Neuronal stem cell (in vitro differentiated cells): ENCODE measurements around the gene ANLN.
"Not testable (repeated sequence)": the region's sequence is repeated elsewhere in the genome, so short reads cannot be mapped to it uniquely, and the experiment has no call there.

Source experiments
- DNase-seq: peaks from one replicate; pipeline ENCODE4 v3.0.0-alpha.2; 2013; ENCODE audit warnings: low spot score
- H2AFZ ChIP-seq: one replicate; pipeline ENCODE4 v1.6.1; 2013; ENCODE audit warnings: mild to moderate bottlenecking, low read length, inconsistent platforms
- H2AK5ac ChIP-seq: 2 replicates; pipeline ENCODE4 v1.6.1; 2013; ENCODE audit warnings: low read depth, mild to moderate bottlenecking, inconsistent platforms, low read length, moderate library complexity, mixed read lengths
- H2BK120ac ChIP-seq: 2 replicates; pipeline ENCODE4 v1.6.1; 2013; ENCODE audit warnings: low read depth, mild to moderate bottlenecking, inconsistent platforms, low read length, moderate library complexity, mixed read lengths
- H2BK12ac ChIP-seq: one replicate; pipeline ENCODE4 v1.6.1; 2013; ENCODE audit warnings: low read length, inconsistent platforms
- H2BK15ac ChIP-seq: 2 replicates; pipeline ENCODE4 v1.6.1; 2013; ENCODE audit warnings: mild to moderate bottlenecking, low read length, inconsistent platforms, mixed read lengths
- H2BK5ac ChIP-seq: one replicate; pipeline ENCODE4 v1.6.1; 2013; ENCODE audit warnings: inconsistent platforms, mild to moderate bottlenecking, low read length, moderate library complexity
- H3K14ac ChIP-seq: one replicate; pipeline ENCODE4 v1.6.1; 2013; ENCODE audit warnings: low read length, inconsistent platforms
- H3K18ac ChIP-seq: 2 replicates; pipeline ENCODE4 v1.6.1; 2013; ENCODE audit warnings: low read length, inconsistent platforms
- H3K23ac ChIP-seq: 2 replicates; pipeline ENCODE4 v1.6.1; 2013; ENCODE audit warnings: low read depth, mild to moderate bottlenecking, mixed read lengths, low read length, inconsistent platforms; ENCODE audit not compliant: poor library complexity
- H3K27ac ChIP-seq: replicated peaks from 3 replicates; pipeline ENCODE4 v1.5.1; 2013; ENCODE audit warnings: low read length, inconsistent platforms
- H3K27me3 ChIP-seq, 3 experiments: 2 replicates each; pipeline ENCODE4 v1.6.1; 2013; ENCODE audit warnings: low read length in 3 of 3, mild to moderate bottlenecking in 2 of 3, inconsistent platforms in 1 of 3, low read depth in 1 of 3, mixed read lengths in 1 of 3, moderate library complexity in 1 of 3; ENCODE audit not compliant: control insufficient read depth in 3 of 3, insufficient read depth in 3 of 3
- H3K36me3 ChIP-seq, 2 donors: replicated peaks in 1 of 2; 2 replicates each; pipeline ENCODE4 v1.6.1; 2013; ENCODE audit warnings: low read length in 2 of 2; ENCODE audit not compliant: control insufficient read depth in 2 of 2, insufficient read depth in 2 of 2
- H3K4ac ChIP-seq: 2 replicates; pipeline ENCODE4 v1.6.1; 2013; ENCODE audit warnings: inconsistent platforms, mild to moderate bottlenecking, low read length, moderate library complexity
- H3K4me1 ChIP-seq, 2 donors: 1 replicate in 1 of 2; 2 replicates in 1 of 2; pipeline ENCODE4 v1.6.1; 2013; ENCODE audit warnings: low read length in 2 of 2, low read depth in 1 of 2; ENCODE audit not compliant: control insufficient read depth in 2 of 2, insufficient read depth in 1 of 2
- H3K4me2 ChIP-seq: one replicate; pipeline ENCODE4 v1.6.1; 2013; ENCODE audit warnings: mild to moderate bottlenecking, low read length, inconsistent platforms; ENCODE audit not compliant: insufficient read depth, poor library complexity, severe bottlenecking
- H3K4me3 ChIP-seq, 2 donors: 2 replicates each; pipeline ENCODE4 v1.5.1; 2013; ENCODE audit warnings: low read length in 2 of 2, mild to moderate bottlenecking in 2 of 2, inconsistent platforms in 1 of 2, moderate library complexity in 1 of 2
- H3K79me1 ChIP-seq: one replicate; pipeline ENCODE4 v1.6.1; 2013; ENCODE audit warnings: low read depth, mild to moderate bottlenecking, inconsistent platforms, low read length, moderate library complexity
- H3K9ac ChIP-seq: one replicate; pipeline ENCODE4 v1.6.1; 2013; ENCODE audit warnings: mild to moderate bottlenecking, low read depth, low read length, inconsistent platforms; ENCODE audit not compliant: poor library complexity
- H3K9me3 ChIP-seq, 2 donors: replicated peaks in 1 of 2; 2 replicates each; pipeline versions ENCODE3 to v1.6.1; 2013; ENCODE audit warnings: low read length in 2 of 2, mild to moderate bottlenecking in 2 of 2, inconsistent platforms in 1 of 2, low read depth in 1 of 2, mixed read lengths in 1 of 2, moderate library complexity in 1 of 2; ENCODE audit not compliant: control insufficient read depth in 2 of 2, insufficient read depth in 1 of 2
- H4K8ac ChIP-seq: one replicate; pipeline ENCODE4 v1.6.1; 2013; ENCODE audit warnings: low read depth, mild to moderate bottlenecking, inconsistent platforms, low read length, moderate library complexity
- H4K91ac ChIP-seq: one replicate; pipeline ENCODE4 v1.6.1; 2013; ENCODE audit warnings: low read length, low read depth, mild to moderate bottlenecking, inconsistent platforms; ENCODE audit not compliant: poor library complexity
- WGBS, 2 donors: extraction: QIAGEN DNeasy Blood & Tissue Kit; methylation state at CpG; one replicate each; pipeline ENCODE4 v1.1.7; 2013; ENCODE audit warnings: missing lambda C conversion rate in 2 of 2, mixed read lengths in 1 of 2; ENCODE audit not compliant: insufficient read length in 2 of 2, insufficient replicate concordance in 1 of 2; ENCODE audit errors: extremely low coverage in 2 of 2; 5-methylcytosine and 5-hydroxymethylcytosine counted together

Gene ANLN

DNA sequence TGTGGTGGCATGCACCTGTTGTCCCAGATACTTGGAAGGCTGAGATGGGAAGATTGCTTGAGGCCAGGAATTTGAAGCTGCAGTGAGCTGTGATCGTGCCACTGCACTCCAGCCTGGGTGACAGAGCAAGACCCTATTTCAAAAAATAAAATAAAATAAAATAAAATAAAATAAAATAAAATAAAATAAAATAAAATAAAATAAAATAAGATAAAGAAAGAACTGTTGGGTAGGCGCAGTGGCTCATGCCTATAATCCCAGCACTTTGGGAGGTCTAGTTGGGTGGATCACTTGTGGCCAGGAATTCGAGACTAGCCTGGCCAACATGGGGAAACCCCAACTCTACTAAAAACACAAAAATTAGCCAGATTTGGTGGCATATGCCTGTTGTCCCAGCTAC, 4.0 kb upstream of the ANLN start:
- H4K8ac ChIP-seq, H4K91ac ChIP-seq, H3K27me3 ChIP-seq, H3K4ac ChIP-seq, H2BK5ac ChIP-seq, DNase-seq, H3K14ac ChIP-seq, H3K79me1 ChIP-seq, H3K36me3 ChIP-seq, H2BK15ac ChIP-seq, H2BK120ac ChIP-seq, H3K18ac ChIP-seq, H3K4me2 ChIP-seq, H3K27ac ChIP-seq, H3K4me1 ChIP-seq, H2AK5ac ChIP-seq, H2BK12ac ChIP-seq, H3K4me3 ChIP-seq, H3K9ac ChIP-seq, H2AFZ ChIP-seq, H3K9me3 ChIP-seq, H3K23ac ChIP-seq: not testable (repeated sequence)
- no CpG with 5 or more reads among the region's 3 CpGs for WGBS, 2 donors

DNA sequence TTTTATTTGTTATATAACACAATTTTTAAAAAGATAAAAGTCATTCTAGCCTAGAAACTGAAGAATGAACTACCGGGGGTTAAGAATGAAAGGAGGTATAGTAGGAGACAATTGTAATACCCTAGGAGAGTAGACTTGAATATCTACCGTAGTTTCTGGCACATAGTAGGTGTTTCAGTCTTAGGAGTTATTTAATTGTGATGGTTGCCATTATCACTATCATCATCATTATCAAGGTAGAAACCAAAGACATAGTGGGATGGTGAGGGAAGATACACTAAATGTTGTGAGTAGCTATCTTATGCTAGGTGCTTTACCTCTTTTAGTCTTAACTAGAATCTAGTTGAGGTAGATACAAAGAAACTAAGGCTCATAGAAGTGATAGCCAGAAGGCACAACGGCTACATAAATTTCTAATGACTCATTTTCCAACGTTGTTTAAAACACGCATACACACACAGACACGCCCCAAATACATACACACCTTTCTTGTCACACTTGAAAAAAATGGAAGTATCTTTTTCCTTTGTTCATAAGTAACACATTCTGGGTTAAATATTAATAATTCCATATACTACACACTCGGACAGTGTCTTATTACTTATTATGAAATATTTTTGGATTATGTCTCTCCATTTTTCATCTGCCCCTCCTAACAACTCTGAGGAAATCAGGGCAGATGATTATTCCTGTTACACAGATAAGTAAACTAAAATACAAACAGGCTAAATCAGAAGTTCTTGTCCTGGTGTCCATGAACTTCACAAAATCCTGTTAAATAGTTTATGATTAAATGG, 2.0 kb upstream of the ANLN start:
- H2BK12ac ChIP-seq, result no peak overlapping the region
- no peak overlapping the region for H3K4me3 ChIP-seq
- no peak overlapping the region for H3K9ac ChIP-seq
- H4K91ac ChIP-seq, result no peak overlapping the region
- no peak overlapping the region for H3K4me2 ChIP-seq
- no peak overlapping the region for H2AK5ac ChIP-seq
- no peak overlapping the region for H2BK120ac ChIP-seq
- H3K18ac ChIP-seq, result no peak overlapping the region
- no peak overlapping the region for H3K23ac ChIP-seq
- DNase-seq, result no peak
- H3K9me3 ChIP-seq, result no peaks in the 10 kb centered on the region
- no peak overlapping the region for H3K14ac ChIP-seq
- no peak overlapping the region for H4K8ac ChIP-seq
- H3K27me3 ChIP-seq, result no peaks in the 10 kb centered on the region
- peaks cover 2% of the 10 kb centered on the region for H3K79me1 ChIP-seq
- no CpG with 5 or more reads among the region's 7 CpGs for WGBS, 2 donors
- no peak overlapping the region for H3K27ac ChIP-seq
- H2AFZ ChIP-seq, result no peak overlapping the region
- no peak overlapping the region for H2BK5ac ChIP-seq
- H3K4me1 ChIP-seq, result peaks cover 4 to 8% of the 10 kb centered on the region in 2 donors
- no peak overlapping the region for H3K4ac ChIP-seq
- H2BK15ac ChIP-seq, result no peak overlapping the region
- no peaks in the 10 kb centered on the region for H3K36me3 ChIP-seq

DNA sequence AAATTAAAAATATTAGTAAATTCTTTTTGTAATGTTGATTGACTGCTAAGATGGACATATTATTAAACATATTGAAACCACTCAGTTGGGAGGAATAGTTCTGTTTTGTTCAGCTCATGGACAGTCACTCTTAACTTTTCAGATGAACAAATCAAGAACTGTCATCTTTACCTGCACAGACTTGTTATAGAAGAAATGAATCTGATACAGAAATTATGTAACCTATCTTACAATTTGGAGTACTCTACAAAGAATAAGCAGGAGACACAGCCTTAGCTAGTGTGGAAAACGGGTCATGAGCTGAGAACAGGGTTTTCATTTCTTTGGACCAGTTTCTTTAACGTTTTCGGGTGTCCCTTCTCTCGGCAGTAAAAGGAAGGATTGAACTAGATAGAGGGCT, 1.2 kb upstream of the ANLN start:
- H2BK12ac ChIP-seq, result no peak overlapping the region
- no peak overlapping the region for H3K4ac ChIP-seq
- no peak overlapping the region for H3K23ac ChIP-seq
- WGBS, 2 donors, result no CpG with 5 or more reads among the region's 4 CpGs
- H3K79me1 ChIP-seq, result peaks cover 2% of the 10 kb centered on the region
- H4K8ac ChIP-seq, result no peak overlapping the region
- no peak overlapping the region for H2BK5ac ChIP-seq
- H3K18ac ChIP-seq, result no peak overlapping the region
- no peak overlapping the region for H3K4me2 ChIP-seq
- H2BK120ac ChIP-seq, result no peak overlapping the region
- no peak for DNase-seq
- H2AFZ ChIP-seq, result peak overlapping the region; percentile 67
- H3K36me3 ChIP-seq, result peaks cover 0 to 3% of the 10 kb centered on the region in 2 donors
- no peak overlapping the region for H2BK15ac ChIP-seq
- H3K27ac ChIP-seq, result no peak overlapping the region
- no peak overlapping the region for H3K14ac ChIP-seq
- no peak overlapping the region for H3K9ac ChIP-seq
- no peak overlapping the region for H2AK5ac ChIP-seq
- peaks cover 6 to 11% of the 10 kb centered on the region in 2 donors for H3K4me1 ChIP-seq
- H4K91ac ChIP-seq, result no peak overlapping the region
- H3K4me3 ChIP-seq, result no peak overlapping the region
- no peaks in the 10 kb centered on the region for H3K27me3 ChIP-seq
- peaks cover 0 to 4% of the 10 kb centered on the region in 2 donors for H3K9me3 ChIP-seq

DNA sequence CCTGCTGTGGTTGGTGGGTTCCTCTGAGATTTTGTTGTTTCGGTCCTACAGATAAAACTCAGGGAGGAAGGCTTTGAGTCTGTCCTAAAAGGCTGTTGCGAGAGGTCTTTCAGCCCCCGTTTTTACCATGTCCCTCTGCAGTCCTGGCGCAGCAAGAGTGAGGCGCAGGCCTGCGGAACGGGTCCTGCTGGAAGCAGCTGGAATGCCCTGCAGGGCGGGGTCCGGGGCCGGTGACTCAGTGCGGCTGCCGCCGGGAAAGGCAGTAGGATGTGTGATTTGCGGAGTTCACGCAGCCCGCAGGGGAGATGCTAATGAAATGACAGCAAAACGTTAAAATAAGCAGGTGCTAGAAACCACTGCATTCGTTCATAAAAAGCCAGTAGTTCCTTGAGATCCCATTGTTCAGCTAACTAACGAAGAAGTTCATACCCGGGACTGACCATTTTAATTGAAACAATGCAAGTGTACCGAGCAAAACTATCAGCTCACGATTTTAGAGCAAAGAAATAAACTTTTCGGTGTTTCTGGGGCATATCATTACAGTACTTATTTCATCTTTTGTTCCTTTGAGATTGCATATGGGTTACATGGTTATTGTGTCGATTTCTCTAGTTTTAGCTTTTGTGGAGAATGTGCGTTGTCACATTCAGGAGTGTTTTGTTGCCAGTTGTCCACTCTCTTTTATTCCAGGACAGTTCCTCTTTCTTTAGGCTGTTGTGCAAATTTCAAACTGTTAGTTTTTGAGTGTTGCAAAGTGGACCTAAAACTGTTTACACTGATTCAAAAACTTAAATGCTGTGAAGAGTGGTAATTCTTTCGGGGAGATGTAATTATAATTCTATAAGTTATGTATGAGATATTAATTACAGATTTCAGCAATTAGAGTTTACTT, 783 bp downstream of the ANLN start:
- Histone ChIP-seq H3K18ac (peak overlapping the region; percentile 97), H3K27me3 (no peaks in the 10 kb centered on the region), H3K79me1 (peaks cover 4% of the 10 kb centered on the region), H2BK120ac (no peak overlapping the region), H3K9me3 (peaks cover under 1 to 11% of the 10 kb centered on the region in 2 donors), H3K4me3 (peak overlapping the region; percentile 85 to 98), H3K9ac (peak overlapping the region; percentile 92), H2BK15ac (peak overlapping the region; percentile 97), H4K91ac (no peak overlapping the region), H3K27ac (peak overlapping the region; percentile 96), H2BK5ac (peak overlapping the region; percentile 98), H2BK12ac (no peak overlapping the region), H4K8ac (no peak overlapping the region), H3K4ac (no peak overlapping the region), H2AK5ac (no peak overlapping the region), H3K4me1 (peaks cover 6 to 12% of the 10 kb centered on the region in 2 donors), H3K36me3 (peaks cover 0 to 6% of the 10 kb centered on the region in 2 donors), H2AFZ (peak overlapping the region; percentile 95), H3K14ac (peak overlapping the region; percentile 4), H3K4me2 (peak overlapping the region; percentile 56), H3K23ac (no peak overlapping the region)
- peak; percentile 75 for DNase-seq
- WGBS, 2 donors, result no CpG with 5 or more reads among the region's 26 CpGs
